Posterior vena cava (tissue), 2 donors: Measurements from ENCODE around the gene ST6GALNAC1. TPM values are rescaled to one million over a fixed set of nuclear protein-coding genes. Genes with fewer than 3 reads are reported as not detected.

Experiments
- DNase-seq: peaks from one replicate; pipeline ENCODE4 v3.0.0-alpha.2; 2020; ENCODE audit warnings: low spot score
- intact Hi-C, 2 donors: fragments of 100-400 bp; cut with DNase I; formaldehyde crosslinking; loops; one replicate each; pipeline versions ENCODE4 v1.14.1 to v1.14.2; 2022 to 2023
- long read RNA-seq, 2 donors: library from polyadenylated mRNA; unstranded; transcript quantifications; one replicate each; pipeline ENCODE4 v2.0.0, GENCODE V29; 2020 to 2021
- total RNA-seq, 2 donors: library from RNA; stranded (reverse); fragmentation: NEBNext Ultra II Directional; extraction: Animal tissue kit (Norgen Biotek cat#: 25700); gene quantifications; one replicate each; pipeline ENCODE4 v1.2.1, GENCODE V29; 2021
- donor health status: DM: yes; HTN: yes; CAD: no.
- donor health status: DM: yes; HTN: yes; CAD: no.

Gene ST6GALNAC1
- 1 to 10 TPM; 2.0 to 2.3 TPM for total RNA-seq
- long read RNA-seq, donor 1, partial matches to known transcripts, result 0 of 1 reads
- long read RNA-seq, donor 1, other reads (novel, unspliced or antisense), result 0 of 1 reads
- long read RNA-seq, donor 2, partial matches to known transcripts, result 4 of 5 reads
- long read RNA-seq, donor 2, other reads (novel, unspliced or antisense), result 0 of 5 reads

GRCh38 chr17:76643553-76644148 is at the start of gene ST6GALNAC1:
Gene ST6GALNAC1, minus strand, starts transcription at chr17:76643757. Its CDS starts 119 bp downstream, at chr17:76643638.
- DNase-seq, result no peak

GRCh38 chr17:76691379-76692191 is 48.0 kb upstream of the ST6GALNAC1 start:
- DNase-seq, result no peak
- intact Hi-C loops, result no loop called here

More at GRCh38 chr17:76643553-76644148, at the start of gene ST6GALNAC1:
- intact Hi-C loops, result no loop called here

DNA sequence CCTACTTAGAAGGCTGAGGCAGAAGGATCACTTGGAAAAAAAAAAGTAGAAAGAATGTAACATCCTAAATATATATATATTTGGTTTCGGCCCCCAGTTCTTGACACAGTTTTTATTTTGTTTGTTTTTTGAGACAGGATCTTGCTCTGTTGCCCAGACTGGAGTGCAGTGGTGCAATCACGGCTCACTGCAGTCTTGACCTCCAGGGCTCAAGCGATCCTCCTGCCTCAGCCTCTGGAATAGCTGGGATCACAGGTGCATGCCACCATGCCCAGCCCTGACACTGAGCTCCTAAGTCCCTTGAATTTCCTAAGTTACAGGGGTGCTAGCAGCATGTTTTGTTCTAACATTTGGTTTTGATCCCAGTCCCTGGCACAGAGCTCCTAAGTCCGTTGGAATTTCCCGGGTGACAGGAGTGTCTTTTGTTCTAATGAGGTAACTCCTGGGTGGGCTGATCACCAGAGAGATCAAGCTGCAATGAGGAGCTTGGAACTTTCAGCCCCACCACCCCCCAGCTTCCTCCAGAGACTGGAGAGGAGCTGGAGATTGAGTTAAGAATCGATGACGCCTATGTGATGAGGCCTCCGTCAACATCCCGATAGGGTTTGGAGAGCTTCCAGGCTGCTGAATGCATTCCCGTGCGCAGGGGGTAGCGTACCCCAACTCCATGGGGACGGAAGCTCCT is 47.2 kb upstream of the ST6GALNAC1 start:
- peak; percentile 61 for DNase-seq
- intact Hi-C loops, result no loop called here

DNA sequence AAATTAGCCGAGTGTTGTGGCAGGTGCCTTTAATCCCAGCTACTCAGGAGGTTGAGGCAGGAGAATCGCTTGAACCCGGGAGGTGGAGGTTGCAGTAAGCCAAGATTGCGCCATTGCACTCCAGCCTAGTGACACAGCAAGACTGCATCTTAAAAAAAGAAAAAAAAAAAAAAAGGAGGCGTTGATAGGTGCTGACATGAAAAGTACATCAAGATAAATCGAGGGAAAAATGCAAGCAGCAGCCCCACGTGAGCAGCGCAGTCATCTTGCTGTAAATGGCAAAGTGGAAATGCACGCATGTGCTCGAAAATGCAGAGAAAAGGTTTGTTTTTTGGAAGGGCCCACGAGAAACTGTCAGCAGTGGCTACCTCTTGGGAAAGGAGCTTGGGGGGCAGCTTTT is 46.3 kb upstream of the ST6GALNAC1 start:
- intact Hi-C loops, result no loop called here
- peak; percentile 26 for DNase-seq

DNA sequence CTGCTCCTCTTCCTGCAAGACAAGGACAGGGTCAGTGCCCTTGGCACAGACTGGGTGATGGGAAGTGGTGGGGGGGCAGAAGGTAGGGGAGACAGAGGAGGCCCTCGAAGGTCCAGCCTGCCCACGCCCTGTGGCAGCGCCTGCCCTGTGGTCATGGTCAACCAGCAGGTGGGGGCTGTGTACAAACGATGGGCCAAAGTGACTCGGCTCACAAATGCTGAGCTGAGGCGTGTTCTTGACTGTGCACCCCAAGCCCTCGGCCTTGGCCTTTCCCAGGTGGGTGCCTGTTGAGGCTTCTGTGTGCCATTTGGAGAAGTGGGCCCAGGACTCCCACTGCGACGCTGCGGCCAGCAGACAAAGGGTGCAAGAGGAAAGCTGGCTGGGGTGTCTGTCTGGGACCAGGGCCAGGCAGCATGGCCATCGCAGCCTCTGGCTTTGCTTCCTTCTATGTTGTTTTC is 44.6 kb upstream of the ST6GALNAC1 start:
- intact Hi-C loops, result no loop called here
- DNase-seq, result peak; percentile 82

GRCh38 chr17:76687298-76688164 is 44.0 kb upstream of the ST6GALNAC1 start:
- intact Hi-C loops, result no loop called here
- peak; percentile 94 for DNase-seq

GRCh38 chr17:76686538-76687297 is 43.2 kb upstream of the ST6GALNAC1 start:
- no peak for DNase-seq

GRCh38 chr17:76685846-76686245 is 42.3 kb upstream of the ST6GALNAC1 start:
- no peak for DNase-seq
- intact Hi-C loops, result no loop called here

More at GRCh38 chr17:76686538-76687297, 43.2 kb upstream of the ST6GALNAC1 start:
- intact Hi-C loops, result no loop called here

DNA sequence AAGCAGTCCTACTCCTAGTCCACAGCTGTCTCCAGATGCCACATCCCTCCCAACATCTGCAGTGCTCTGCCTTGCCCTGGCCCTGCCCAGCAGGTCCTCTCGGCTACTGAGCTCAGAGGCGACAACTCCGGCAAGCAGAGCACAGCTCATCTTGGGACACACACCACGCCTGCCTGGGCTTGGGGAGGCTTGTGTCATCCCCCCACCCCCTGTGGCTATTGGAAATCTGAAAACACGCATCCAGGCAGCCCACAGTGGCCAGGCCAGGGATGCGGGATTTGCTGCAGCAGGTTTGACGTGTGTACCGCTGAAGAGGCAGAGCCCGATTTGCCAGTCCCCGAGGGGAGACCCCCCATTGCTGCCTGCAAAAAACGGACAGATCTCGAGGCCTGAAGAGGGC is 41.8 kb upstream of the ST6GALNAC1 start:
- intact Hi-C loops, result no loop called here
- no peak for DNase-seq

DNA sequence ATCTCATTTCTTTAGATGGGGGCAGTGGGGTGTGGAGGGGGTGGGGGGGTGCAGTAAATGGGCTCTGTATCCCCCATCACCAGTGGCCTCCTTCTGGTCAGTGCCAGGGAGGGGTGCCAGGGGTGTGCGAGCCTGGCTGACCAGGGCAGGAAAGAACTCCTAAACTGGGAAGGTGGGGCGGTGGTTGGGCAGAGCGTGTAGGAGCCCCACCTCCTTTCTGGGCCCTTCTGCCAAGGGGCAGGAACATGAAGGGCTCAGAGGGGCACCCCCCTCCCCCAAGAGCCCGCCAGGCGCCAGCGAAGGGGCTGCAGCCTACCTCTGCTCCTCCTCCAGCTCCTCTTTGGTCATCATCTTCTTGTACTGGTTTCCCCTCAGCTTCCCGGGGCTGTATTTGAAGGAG is 41.2 kb upstream of the ST6GALNAC1 start:
- intact Hi-C loops, result loop anchor here in 1 of 2 donors (5.0 kb wide), 1 partner anchor 33 kb away; no protein-coding TSS in a partner anchor
- no peak for DNase-seq

DNA sequence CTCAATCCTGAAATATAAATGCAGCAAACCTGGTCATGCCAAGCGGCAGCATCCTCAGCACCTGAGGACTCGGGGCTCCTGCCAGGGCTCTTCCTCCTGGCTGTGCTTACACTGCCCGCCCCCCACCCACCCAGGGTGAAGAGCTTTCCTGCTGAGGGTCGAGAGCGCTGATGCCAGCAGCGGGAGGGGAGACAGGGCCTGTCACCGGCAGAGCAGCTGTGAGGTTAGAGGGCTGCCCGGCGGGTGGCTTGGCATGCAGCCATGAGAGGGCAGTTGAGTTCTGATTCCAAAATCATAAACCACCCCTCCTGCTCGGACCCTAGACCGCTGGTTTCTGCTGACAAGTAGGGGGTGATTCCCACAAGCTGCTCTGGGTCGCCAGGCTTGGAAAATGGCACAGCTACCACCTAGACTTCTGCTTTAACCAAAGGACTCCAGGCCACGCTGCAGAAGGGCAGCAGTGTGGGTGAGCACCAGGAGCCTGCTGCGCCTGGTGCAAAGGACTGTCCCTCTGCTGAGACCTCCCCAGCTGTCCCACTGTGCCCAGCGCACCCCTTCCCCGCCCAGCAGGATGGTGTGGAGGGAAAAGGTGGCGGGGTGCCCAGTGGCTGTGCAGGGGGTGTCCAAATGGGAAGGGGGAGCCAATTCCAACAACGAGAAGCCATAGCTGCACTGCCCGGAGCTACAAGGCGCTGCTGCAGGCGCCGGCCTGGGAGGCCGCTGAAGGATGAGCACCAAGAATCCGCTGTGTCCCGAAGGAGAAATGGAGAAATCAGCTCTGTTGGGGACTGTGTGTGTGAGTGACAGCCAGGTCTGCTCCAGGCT is 40.6 kb upstream of the ST6GALNAC1 start:
- intact Hi-C loops, result loop anchor here in 1 of 2 donors (5.0 kb wide), 1 partner anchor 33 kb away; no protein-coding TSS in a partner anchor
- no peak for DNase-seq

DNA sequence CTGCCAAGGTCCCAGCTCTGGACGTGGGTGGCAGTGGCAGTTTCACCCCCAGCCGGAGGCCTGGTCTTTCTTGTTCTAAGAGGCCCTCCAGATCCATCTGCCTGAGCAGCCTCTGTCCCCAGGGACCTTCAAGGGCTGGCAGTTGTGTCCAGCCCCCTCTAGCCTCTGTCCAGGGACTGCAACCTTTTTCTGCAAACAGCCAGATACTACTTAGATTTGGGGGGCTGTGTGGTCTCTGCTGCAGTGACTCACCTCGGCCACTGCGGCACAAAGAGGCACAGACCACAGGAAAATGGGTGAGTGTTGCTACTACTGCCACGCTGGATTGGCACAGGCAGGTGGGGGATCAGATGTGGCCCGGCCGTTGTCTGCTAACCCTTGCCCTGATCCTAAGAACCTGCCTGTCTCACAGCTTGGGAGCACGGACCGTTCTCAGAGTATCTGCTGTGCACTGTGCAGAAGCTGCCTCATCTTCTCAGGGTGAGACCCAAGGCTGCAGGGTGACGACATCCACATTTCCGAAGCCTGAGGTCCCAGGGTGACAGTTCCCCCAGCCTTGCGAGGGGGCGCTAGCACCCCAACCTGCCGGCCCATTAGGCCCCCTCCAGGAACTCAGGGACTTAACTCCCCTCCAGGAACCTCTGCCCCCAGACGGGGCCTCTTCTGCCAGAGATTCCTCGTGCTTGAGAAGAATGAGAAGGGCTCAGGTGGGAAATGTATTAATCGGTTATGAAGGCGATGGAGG is 39.6 kb upstream of the ST6GALNAC1 start:
- peak; percentile 69 for DNase-seq
- intact Hi-C loops, result loop anchor here in 1 of 2 donors (5.0 kb wide), 1 partner anchor 34 kb away; no protein-coding TSS in a partner anchor

GRCh38 chr17:76682296-76682695 is 38.7 kb upstream of the ST6GALNAC1 start:
- intact Hi-C loops, result loop anchor here in 1 of 2 donors (5.0 kb wide), 1 partner anchor 35 kb away; no protein-coding TSS in a partner anchor
- DNase-seq, result no peak

DNA sequence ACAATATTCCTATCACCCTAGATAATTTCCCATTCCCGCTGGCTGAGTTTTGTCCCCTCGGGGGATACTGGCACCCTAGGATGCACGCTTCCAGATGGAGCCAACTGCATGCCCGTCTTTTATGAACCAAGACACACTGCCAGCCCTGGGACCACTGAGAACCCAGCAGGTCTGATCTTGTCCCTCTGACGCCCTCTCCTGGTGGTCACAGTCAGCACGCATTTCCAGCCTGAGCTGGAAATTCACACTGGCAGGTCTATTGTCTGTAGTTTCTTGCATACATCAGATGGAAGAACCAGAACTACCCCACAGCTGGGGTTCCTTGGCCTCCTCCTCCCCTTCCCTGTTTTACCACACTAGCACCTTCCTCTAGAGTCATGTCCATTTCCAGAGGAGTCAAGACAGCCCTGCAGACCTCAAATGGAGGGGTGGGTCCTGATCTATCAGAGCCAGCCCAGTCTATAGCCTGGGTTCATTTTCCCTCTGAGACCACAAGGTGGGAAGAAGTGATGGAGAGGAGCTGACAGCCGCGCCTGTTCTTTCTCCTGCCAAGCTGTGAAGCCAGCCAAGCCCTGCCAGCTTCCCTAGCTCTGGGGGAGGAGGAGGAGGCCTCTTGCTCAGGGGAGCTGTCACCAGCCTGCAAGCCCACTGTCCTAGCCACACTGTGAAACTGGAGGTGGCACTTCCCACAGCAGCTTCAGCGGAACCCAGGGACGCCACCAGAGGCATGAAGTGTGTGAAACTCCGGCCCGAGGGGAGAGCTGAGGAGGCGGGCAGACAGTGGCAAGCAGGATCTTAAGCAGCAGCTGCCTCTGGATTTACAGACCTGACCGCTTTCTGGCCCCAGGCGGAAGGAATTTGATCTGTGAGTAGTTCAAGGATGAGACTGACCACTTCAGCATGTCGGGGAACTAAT is 37.9 kb upstream of the ST6GALNAC1 start:
- intact Hi-C loops, result loop anchor here in 1 of 2 donors (5.0 kb wide), 1 partner anchor 36 kb away; no protein-coding TSS in a partner anchor
- peak; percentile 59 for DNase-seq

- no peak for DNase-seq
- intact Hi-C loops, result loop anchor here in 1 of 2 donors (10.0 kb wide), 1 partner anchor 904 kb away; a partner anchor contains a TSS
These were observed 35.7 kb upstream of the ST6GALNAC1 start for GRCh38 chr17:76679239-76679638.
